ENCODE data around the gene PSENEN.
A peak's percentile ranks its signal among the peaks of the same experiment; 100 is the strongest.
"Not testable (repeated sequence)": the region's sequence is repeated elsewhere in the genome, so short reads cannot be mapped to it uniquely, and the experiment has no call there.

PSENEN gene

GRCh38 chr19:35751839-35752745 lies 6.6 kb downstream of the PSENEN start:
- DNase-seq (ENCODE audit: low read depth): no peak

- DNase-seq (ENCODE audit: low read depth): no peak
Measured at GRCh38 chr19:35752746-35753350, 7.4 kb downstream of the PSENEN start.

GRCh38 chr19:35753634-35754369 lies 8.4 kb downstream of the PSENEN start:
- DNase-seq (ENCODE audit: low read depth): no peak

- no peak for DNase-seq (ENCODE audit: low read depth)
Measured at GRCh38 chr19:35754370-35755130, 9.1 kb downstream of the PSENEN start.

GRCh38 chr19:35755131-35755549 lies 9.7 kb downstream of the PSENEN start:
- no peak for DNase-seq (ENCODE audit: low read depth)

GRCh38 chr19:35755550-35756376 lies 10.3 kb downstream of the PSENEN start:
- DNase-seq (ENCODE audit: low read depth): peak; percentile 59

- DNase-seq (ENCODE audit: low read depth): no peak
Measured at GRCh38 chr19:35756377-35757230, 11.2 kb downstream of the PSENEN start, which contains the start of gene HSPB6. Gene HSPB6 (minus strand): TSS chr19:35757029. CDS start chr19:35757008, 21 bp downstream.

- DNase-seq (ENCODE audit: low read depth): no peak
Measured at GRCh38 chr19:35757231-35757748, 11.8 kb downstream of the PSENEN start.

GRCh38 chr19:35757749-35758608 lies 12.5 kb downstream of the PSENEN start, which contains the start of gene PROSER3:
Gene PROSER3 (plus strand): TSS chr19:35758176. CDS start chr19:35758216, 40 bp downstream.
- DNase-seq (ENCODE audit: low read depth): peak; percentile 98

GRCh38 chr19:35759697-35760096 lies 14.2 kb downstream of the PSENEN start:
- DNase-seq (ENCODE audit: low read depth): no peak

GRCh38 chr19:35760711-35761349 lies 15.4 kb downstream of the PSENEN start:
- DNase-seq (ENCODE audit: low read depth): no peak

GRCh38 chr19:35764432-35765315 lies 19.2 kb downstream of the PSENEN start:
- DNase-seq (ENCODE audit: low read depth): no peak

GRCh38 chr19:35766571-35767104 lies 21.2 kb downstream of the PSENEN start:
- no peak for DNase-seq (ENCODE audit: low read depth)

GRCh38 chr19:35767288-35768081 lies 22.0 kb downstream of the PSENEN start:
- no peak for DNase-seq (ENCODE audit: low read depth)

GRCh38 chr19:35768082-35768421 lies 22.6 kb downstream of the PSENEN start:
- DNase-seq (ENCODE audit: low read depth): no peak

- not testable (repeated sequence) for DNase-seq (ENCODE audit: low read depth)
Measured at GRCh38 chr19:35772362-35772761, 26.9 kb downstream of the PSENEN start.
